SJSA1 (cell line): Measurements from ENCODE around the gene CCR5AS.
"Not testable (repeated sequence)": the region's sequence is repeated elsewhere in the genome, so short reads cannot be mapped to it uniquely, and the experiment has no call there.

Source experiments
- DNase-seq, 2 experiments: peaks; one replicate each; pipeline ENCODE4 v3.0.0-alpha.2; 2015 to 2020; ENCODE audit warnings: low spot score in 2 of 2, low read depth in 1 of 2
- H3K27ac ChIP-seq: fragments of 250-450 bp; sonication (Bioruptor Pico); 2 replicates; pipeline ENCODE4 v1.5.1; 2020; ENCODE audit warnings: mild to moderate bottlenecking, moderate library complexity
- H3K27me3 ChIP-seq: fragments of 250-450 bp; sonication (Bioruptor Pico); replicated peaks from 2 replicates; pipeline ENCODE4 v1.5.1; 2020; ENCODE audit warnings: mild to moderate bottlenecking, moderate library complexity
- H3K36me3 ChIP-seq: fragments of 250-450 bp; sonication (Bioruptor Pico); 2 replicates; pipeline ENCODE4 v1.5.1; 2020; ENCODE audit warnings: mild to moderate bottlenecking
- H3K4me1 ChIP-seq: fragments of 250-450 bp; sonication (Bioruptor Pico); replicated peaks from 2 replicates; pipeline ENCODE4 v1.6.1; 2021; ENCODE audit warnings: mild to moderate bottlenecking
- H3K4me3 ChIP-seq: fragments of 250-450 bp; sonication (Bioruptor Pico); 2 replicates; pipeline ENCODE4 v1.5.1; 2020; ENCODE audit warnings: mild to moderate bottlenecking
- H3K9me3 ChIP-seq: fragments of 250-450 bp; sonication (Bioruptor Pico); replicated peaks from 2 replicates; pipeline ENCODE4 v1.5.1; 2020; ENCODE audit warnings: mild to moderate bottlenecking

CCR5AS gene

DNA sequence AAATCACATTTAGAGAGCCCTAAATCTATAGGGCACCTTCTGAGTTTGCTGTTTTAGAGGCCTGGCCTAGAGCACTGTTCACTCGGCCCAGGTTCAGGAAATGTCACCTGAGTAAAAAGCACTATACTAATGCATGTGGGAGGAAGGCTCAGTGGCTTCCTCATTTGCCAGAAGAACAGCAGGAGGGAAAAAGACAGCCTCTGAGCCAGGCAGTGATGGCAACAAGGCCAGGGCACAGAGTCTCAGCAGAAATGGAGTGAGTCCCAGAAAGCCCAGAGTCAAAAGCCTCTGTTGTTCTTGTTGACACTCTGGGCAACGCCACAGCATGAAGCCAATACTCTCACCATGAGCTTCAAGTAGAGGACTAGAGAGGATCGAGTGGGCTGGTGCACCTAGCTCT, 32.0 kb upstream of the CCR5AS start:
- no peak for DNase-seq
- Histone ChIP-seq H3K4me1 (peaks cover 12% of the 10 kb centered on the region), H3K9me3 (0 out of 2 replicates have a peak, but pooled peaks cover 3% of the 10 kb centered on the region), H3K4me3 (no peak overlapping the region), H3K36me3 (no peaks in the 10 kb centered on the region), H3K27me3 (no peaks in the 10 kb centered on the region), H3K27ac (no peak overlapping the region)

DNA sequence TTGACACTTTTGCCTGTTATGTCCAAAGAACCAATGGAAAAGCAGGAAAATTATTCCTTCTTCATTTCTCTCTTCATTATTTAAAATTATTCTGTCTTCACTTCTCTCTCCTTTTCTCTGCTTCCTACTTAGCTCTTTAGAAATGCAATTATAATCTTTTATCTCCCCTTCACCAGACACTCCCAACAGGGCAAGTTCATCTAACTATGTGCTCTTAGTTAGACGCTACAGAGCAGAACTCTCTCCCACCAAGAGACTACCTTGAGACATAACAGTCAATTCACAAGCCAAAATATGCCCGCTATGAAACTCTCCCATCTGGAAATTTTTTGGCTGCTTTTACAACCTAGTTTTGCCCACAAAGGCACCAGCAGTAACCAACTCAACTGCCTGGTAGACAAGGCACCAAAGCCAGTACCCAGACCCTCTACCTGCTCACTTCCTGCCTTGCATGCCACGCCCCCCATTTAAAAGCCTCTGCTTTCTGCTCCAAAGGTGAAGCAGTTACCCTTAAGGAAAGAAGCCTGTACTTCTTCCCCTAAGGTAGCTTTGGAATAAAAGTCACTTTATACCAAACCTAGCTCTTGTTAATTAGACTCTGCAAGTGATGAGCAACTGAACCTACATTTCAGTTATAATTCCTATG, 28.3 kb upstream of the CCR5AS start:
- Histone ChIP-seq H3K36me3 (no peaks in the 10 kb centered on the region), H3K4me1 (no peaks in the 10 kb centered on the region), H3K27me3 (no peaks in the 10 kb centered on the region), H3K27ac (no peak overlapping the region), H3K4me3 (no peak overlapping the region), H3K9me3 (no peaks in the 10 kb centered on the region)
- DNase-seq, result no peak

DNA sequence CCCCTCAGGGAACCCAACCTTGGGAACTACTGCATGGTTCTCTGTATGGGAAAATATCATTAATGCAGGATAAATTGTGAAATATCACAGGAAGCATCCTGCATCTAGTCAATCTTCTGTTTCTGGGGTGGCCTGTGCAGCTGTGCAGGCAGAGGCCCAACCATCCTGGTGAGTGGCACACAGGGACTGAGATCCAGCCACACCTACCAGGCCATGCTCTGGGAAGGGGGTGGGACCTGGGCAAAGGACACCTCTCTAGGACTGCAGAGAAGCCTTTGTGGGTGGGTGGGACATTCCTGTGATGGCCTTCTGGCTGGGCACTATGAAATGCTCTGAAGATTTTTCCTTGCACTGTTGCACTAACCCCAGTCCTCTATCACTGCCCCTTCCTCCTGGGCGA, 27.0 kb upstream of the CCR5AS start:
- DNase-seq, result no peak
- Histone ChIP-seq H3K4me1 (no peaks in the 10 kb centered on the region), H3K4me3 (no peak overlapping the region)

GRCh38 chr3:46433118-46433517, 26.3 kb upstream of the CCR5AS start:
- not testable (repeated sequence) for DNase-seq, H3K9me3 ChIP-seq, H3K27me3 ChIP-seq, H3K36me3 ChIP-seq, H3K27ac ChIP-seq, H3K4me1 ChIP-seq, H3K4me3 ChIP-seq

More for the DNA sequence above, 27.0 kb upstream of the CCR5AS start:
- Histone ChIP-seq H3K9me3 (no peaks in the 10 kb centered on the region), H3K36me3 (no peaks in the 10 kb centered on the region), H3K27ac (no peak overlapping the region), H3K27me3 (no peaks in the 10 kb centered on the region)

DNA sequence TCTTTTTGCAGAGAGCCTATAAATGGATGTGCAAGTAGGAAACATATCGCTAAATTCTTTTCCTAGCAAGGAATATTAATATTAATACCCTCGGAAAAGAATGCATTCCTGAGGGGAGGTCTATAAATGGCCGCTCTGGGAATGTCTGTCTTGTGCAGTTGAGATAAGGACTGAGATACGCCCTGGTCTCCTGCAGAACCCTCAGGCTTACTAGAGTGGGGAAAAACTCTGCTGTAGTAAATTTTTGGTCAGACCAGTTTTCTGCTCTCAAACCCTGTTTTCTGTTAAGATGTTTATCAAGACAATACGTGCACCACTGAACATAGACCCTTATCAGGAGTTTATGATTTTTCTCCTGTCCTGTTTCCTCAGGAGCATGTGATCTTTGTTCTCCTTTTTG, 25.0 kb upstream of the CCR5AS start:
- H3K27ac ChIP-seq, H3K9me3 ChIP-seq, DNase-seq, H3K27me3 ChIP-seq, H3K4me3 ChIP-seq, H3K4me1 ChIP-seq, H3K36me3 ChIP-seq: not testable (repeated sequence)

- H3K27me3 ChIP-seq, H3K27ac ChIP-seq, H3K4me3 ChIP-seq, H3K9me3 ChIP-seq, DNase-seq, H3K4me1 ChIP-seq, H3K36me3 ChIP-seq: not testable (repeated sequence)
Measured at GRCh38 chr3:46430879-46431278, 24.0 kb upstream of the CCR5AS start.

DNA sequence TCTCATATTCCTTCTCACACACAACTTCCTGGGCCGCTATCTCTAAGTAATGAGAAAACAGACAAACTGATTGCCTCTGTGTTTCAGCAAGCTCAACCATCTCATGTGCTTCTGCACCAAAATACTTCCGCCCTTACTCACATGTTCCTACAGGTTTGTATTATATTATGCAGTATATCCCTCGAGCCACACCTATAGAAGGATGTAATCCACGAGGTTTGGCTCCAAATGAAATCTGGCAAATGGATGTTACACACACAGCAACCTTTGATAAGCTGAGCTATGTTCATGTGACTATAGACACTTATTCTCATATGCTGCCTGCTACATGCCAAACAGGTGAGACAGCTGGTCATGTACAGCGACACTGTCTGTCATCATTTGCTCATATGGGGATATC, 22.8 kb upstream of the CCR5AS start:
- Histone ChIP-seq H3K36me3 (no peaks in the 10 kb centered on the region), H3K9me3 (no peaks in the 10 kb centered on the region), H3K27ac (no peak overlapping the region), H3K4me1 (no peaks in the 10 kb centered on the region), H3K27me3 (no peaks in the 10 kb centered on the region), H3K4me3 (no peak overlapping the region)
- DNase-seq, result no peak

DNA sequence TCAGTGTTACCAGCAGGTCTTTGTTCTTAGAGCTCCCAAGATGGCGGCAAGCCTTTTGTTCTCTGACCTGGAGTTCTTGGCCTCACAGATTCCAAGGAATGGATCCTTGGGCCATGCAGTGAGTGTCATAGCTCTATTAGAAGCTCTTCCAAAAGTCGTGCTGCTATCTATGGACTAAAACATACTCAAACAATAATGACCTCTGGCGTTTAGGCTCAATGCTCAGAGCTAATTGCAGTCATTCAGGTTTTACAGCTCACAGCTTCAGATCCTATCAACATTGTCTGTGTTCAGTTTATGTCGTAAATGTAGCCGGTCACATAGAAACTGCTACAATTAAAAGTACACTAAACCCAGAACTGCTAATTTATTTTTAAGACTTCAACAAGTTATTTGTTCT, 22.4 kb upstream of the CCR5AS start:
- H3K27me3 ChIP-seq, result no peaks in the 10 kb centered on the region
- H3K4me1 ChIP-seq, result no peaks in the 10 kb centered on the region
- no peak overlapping the region for H3K27ac ChIP-seq
- no peak overlapping the region for H3K4me3 ChIP-seq
- no peaks in the 10 kb centered on the region for H3K9me3 ChIP-seq
- H3K36me3 ChIP-seq, result no peaks in the 10 kb centered on the region
- DNase-seq, result no peak

GRCh38 chr3:46427916-46428833, 21.3 kb upstream of the CCR5AS start:
- no peak for DNase-seq
- Histone ChIP-seq H3K4me1 (no peaks in the 10 kb centered on the region), H3K4me3 (no peak overlapping the region), H3K9me3 (no peaks in the 10 kb centered on the region), H3K36me3 (no peaks in the 10 kb centered on the region), H3K27me3 (no peaks in the 10 kb centered on the region), H3K27ac (no peak overlapping the region)

DNA sequence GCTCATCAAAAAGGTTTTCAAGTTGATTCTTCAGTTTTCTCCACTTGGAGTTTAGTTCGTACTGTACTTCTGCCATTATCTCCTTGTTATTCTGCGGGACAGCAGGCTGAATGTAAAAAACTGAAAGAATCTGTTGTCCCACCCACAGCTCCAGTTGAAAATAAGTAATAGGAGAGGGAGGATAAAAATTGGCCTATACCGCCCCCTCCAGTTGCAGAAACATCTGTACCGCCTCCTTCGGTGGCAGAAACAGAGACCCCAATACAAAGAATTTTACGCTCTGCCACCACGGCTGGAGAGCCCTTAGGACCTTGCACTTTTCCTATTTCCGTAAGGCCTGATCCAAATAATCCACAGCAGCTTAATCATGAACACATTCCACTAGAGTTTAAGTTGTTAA, 20.5 kb upstream of the CCR5AS start:
- not testable (repeated sequence) for H3K4me1 ChIP-seq, H3K4me3 ChIP-seq, H3K27ac ChIP-seq, H3K27me3 ChIP-seq, H3K36me3 ChIP-seq, H3K9me3 ChIP-seq, DNase-seq

DNA sequence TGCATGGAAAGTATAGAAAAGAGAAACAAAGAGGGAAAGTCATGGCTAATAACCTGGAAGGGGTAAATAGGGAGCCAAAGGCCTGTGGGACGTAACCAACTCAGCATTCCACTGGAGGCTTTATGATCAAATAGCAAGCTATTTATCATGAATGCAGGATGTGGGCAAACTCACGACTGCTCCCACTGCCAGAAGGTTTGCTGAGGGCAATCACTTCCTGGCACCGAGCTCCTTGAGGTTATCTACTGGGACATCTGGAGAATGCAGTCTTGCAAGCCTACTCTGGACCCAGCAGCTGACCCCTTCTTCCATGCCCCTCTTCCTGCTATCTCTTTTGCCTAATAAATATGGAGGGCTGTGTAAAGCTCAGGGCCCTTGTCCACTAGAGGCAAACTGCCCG, 19.6 kb upstream of the CCR5AS start:
- H3K9me3 ChIP-seq, DNase-seq, H3K4me3 ChIP-seq, H3K27ac ChIP-seq, H3K4me1 ChIP-seq, H3K36me3 ChIP-seq, H3K27me3 ChIP-seq: not testable (repeated sequence)

GRCh38 chr3:46423588-46423987, 16.7 kb upstream of the CCR5AS start:
- H3K27me3 ChIP-seq, result no peaks in the 10 kb centered on the region
- H3K27ac ChIP-seq, result no peak overlapping the region
- no peak for DNase-seq
- no peak overlapping the region for H3K4me3 ChIP-seq
- no peaks in the 10 kb centered on the region for H3K9me3 ChIP-seq
- H3K36me3 ChIP-seq, result no peaks in the 10 kb centered on the region
- no peaks in the 10 kb centered on the region for H3K4me1 ChIP-seq

DNA sequence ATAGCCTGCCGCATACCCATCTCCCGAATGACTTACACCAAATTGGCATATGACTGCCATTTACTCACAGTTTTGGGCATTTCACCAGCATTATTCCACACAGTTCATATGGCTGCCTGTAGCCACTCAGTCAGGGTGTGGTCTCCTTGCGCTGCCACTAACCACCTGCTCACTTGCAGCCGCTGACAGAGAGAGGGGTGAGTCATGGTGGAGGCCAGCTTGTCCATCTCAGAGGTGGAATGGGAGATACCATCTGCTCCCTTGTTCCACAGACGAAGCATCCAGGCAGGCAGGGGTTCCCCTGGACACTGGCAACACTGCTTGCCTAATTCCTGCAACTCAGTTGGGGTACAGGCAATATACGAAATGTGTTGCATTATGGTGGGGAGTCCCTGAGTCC, 15.8 kb upstream of the CCR5AS start:
- Histone ChIP-seq H3K9me3 (no peaks in the 10 kb centered on the region), H3K27ac (no peak overlapping the region)

DNA sequence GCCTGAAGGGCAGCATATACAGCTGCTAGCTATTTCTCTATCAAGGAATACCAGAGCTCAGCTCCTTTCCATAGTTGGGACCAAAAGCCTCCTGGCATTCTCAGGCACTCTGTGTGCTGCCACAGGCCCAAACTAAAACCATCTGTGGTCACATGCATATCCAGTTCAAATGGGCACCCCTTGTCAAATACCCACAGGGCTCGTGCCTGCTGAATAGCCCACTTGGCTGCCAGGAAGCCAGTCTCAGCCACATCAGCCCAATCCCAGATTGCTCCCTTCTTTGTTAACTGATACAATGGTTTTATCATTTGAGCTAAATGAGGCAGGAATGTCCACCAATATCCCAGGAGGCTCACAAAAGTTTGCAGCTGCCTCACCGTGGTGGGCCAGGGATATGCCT, 14.1 kb upstream of the CCR5AS start:
- DNase-seq, result no peak
- Histone ChIP-seq H3K36me3 (no peaks in the 10 kb centered on the region), H3K9me3 (no peaks in the 10 kb centered on the region), H3K27ac (no peak overlapping the region), H3K4me1 (no peaks in the 10 kb centered on the region), H3K4me3 (no peak overlapping the region), H3K27me3 (no peaks in the 10 kb centered on the region)

More for the DNA sequence above, 15.8 kb upstream of the CCR5AS start:
- no peak for DNase-seq
- H3K4me3 ChIP-seq, result no peak overlapping the region
- no peaks in the 10 kb centered on the region for H3K36me3 ChIP-seq
- no peaks in the 10 kb centered on the region for H3K27me3 ChIP-seq
- no peaks in the 10 kb centered on the region for H3K4me1 ChIP-seq
